ENCODE measurements around the gene NTM. TPM values are rescaled to one million over a fixed set of nuclear protein-coding genes. Genes with fewer than 3 reads are reported as not detected.
"Not testable (repeated sequence)": the region's sequence is repeated elsewhere in the genome, so short reads cannot be mapped to it uniquely, and the experiment has no call there.

The NTM gene
- polyA plus RNA-seq, 5 donors, result 14.0 to 30.1 (median 23.9) TPM

DNA sequence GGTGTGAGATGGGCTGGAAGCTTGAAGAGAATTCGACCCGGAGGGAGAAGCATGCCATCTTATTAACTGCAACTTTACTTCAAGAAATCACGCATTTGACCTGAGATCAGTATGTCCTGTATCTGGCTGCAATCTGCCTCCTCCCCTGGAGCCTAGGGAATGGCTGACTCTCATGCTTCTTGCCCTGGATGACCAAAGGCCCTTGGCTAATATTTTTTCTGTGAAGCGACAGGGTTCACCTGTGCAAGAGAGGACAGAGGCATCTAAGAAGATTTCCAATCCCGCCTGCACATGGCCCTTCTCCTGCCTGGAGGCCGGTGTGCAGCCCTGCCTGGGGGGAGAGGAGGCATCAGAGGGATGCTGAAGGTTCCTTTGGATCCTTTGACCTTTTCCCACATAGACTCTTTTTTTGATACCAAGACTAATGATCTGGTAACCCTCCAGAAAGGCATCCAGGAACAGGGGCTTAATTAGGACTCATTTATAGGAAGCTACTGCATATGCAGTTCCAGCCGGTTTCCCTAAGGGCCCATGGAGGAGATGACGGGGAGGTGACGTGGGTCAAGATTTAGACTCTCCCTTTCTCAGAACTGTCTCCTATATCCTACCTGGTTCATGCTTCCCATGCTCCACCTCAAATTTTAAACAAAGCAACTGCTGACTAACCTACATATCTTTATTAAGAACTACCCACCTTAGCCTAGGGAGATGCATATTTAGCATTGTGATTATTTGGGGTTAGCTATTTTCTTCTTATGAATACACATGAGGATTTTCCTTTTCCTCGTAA, 50.8 kb downstream of the NTM start:
- DNase-seq, result no peak

GRCh38 chr11:131422029-131422428, 51.6 kb downstream of the NTM start:
- no peak for DNase-seq

GRCh38 chr11:131422496-131422895, 52.1 kb downstream of the NTM start:
- no peak for DNase-seq

DNA sequence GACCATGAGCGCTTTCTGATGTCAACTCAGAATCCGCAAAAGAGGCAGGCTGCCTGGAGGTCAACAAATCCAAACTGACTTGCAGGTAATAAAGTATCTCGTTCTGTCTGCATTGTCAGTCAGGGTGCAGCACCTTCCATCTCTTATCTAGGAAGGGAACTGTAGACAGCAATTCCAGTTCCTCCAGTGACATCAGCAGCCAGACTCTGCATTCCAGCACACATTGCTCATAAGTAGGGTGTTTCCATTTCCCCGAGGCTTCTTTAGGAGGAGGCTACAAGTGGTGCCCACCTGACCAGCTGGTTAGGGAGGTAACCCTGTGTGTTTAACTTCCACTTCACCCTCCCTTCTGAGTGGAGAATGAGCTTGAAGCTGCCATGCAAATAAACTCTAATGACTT, 53.3 kb downstream of the NTM start:
- DNase-seq, result no peak

DNA sequence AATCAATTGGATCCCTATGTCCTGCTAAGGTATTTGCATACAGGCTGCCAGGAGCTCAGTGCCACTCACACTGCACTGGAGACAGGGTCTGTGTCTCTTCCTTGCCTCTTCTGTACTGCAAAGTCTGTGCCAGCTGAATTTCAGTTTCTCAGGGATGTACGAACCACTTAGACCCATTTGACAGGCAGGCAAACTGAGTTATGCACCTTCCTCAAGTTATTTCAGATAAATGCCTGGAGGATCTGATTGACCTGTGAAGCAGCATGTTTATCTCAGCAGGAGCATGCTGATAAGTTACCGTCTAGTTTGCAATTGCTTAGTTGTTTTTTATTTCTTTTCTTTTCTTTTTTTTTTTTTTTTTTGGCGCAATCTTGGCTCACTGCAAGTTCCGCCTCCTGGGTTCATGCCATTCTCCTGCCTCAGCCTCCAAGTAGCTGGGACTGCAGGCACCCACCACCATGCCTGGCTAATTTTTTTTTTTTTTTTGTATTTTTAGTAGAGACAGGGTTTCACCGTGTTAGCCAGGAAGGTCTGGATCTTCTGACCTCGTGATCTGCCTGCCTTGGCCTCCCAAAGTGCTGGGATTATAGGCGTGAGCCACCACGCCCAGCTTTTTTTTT, 54.0 kb downstream of the NTM start:
- DNase-seq, result not testable (repeated sequence)

DNA sequence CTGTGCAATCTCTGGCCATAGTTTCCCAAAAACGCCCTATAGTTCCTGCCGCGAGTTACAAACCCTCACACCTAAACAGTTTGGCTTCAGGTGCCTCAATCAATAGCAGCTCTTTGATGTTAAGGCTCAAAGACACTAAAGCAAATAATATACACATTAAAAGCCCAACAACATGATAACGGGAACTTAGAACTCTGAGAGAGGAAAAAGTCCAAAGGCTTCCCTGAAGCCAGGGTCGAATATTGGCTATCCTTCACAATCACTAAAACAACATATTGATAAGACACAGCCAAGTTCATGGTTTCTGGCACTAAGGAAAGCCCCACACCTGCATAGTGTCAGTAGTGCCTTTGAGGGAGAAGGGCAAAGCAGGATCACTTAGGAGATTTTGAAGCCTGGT, 54.9 kb downstream of the NTM start:
- no peak for DNase-seq

- no peak for DNase-seq
Measured at GRCh38 chr11:131428853-131429252, 58.4 kb downstream of the NTM start.

DNA sequence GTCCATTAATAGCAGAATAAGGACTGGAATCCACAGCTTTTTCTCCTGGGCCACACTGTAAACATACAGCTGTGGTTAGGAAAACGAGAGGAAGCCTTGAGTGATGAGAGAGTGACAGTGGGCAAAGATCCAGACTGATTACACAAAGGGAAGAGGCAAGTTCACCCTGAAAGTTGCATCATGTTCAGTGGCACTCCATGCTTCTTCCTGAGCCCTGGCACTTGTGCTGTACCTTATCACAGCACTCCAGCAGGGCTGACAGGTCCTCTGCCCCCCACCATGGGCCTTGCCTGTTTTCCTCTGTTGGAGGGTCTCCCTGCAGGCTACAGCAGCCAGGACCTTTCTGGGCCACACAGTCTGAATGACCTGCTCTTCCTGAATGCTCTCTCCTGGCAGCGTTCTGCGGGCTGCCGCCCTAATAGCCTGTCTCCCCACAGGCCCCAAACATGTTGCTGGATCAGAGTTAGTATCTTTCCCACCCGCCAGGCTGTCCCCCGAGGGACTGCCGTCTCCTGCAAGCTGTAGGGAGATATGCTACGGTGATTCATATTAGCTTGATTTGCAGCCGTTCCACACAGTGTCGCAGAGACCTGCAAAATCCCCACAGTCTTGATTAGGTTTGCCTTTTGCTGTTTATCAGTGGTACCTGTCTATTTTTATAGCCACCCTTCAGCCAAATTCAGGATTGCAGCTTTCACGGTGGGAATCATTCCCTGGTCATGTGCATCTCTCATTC, 60.2 kb downstream of the NTM start:
- DNase-seq, result peak; percentile 17 to 18

DNA sequence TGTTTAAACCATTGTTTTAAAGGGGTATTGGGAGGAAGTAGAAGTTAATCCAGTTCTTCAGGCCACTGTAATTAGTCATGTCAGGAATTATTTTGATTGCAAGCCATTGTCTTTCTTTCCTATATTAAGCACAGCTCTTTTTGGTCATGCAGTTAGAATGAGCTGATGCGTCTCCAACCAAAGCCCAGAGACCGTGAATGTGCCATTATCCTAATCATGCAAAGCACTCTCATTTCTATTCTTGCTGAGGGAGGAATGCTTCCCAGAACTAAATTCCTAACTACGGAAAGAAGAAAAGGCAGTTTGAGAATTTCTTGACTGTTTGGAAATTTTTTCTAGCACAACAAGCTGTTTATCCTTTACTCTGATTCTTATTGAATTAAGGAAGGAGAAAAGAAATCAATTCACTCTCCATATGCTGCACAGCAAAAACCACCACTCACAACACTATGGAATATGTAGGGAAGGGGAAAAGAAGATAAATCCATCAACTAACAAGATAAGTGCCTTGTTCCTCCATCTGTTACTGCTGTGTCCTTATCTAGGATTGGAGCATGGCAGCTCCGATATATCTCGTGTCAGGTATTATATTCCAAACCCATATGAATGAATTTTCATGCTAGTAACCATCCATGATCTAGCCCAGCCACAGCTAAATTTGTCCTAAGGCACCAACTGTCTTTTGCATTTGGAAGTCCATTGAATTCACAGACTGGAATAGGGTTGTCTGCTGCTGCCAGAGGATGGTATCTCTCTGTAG, 70.8 kb downstream of the NTM start:
- no peak for DNase-seq

DNA sequence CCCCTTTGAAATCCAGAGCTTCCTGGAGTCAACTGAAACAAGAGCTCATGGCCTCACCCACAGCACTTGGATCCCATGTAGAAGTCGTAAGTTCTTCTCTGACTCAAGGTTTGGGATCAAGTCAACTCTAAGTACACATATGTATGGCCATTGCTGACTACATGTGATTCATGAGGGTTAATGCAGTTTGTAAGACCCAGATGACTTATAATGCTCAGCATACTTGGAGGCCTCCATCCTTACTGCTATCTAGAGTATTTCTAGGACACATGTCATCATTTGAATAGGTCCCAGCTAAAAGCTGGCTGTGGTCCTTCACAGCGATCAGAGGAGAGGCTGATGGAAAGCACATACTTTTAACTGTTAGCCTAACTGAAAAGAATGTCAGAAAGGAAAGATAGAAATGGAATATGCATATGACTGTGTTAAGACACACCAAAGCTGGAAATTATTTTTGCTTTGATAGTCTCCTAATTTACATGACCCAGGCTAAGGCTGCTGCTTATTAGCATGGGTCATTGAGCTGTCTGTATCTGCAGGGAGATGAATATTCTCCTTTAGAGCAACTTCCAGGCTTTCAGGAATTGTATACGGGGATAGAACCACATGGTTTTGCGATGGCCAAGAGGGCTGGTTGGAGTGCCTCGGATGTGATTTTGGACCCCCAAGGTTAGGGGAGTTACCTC, 76.3 kb downstream of the NTM start:
- no peak for DNase-seq

- no peak for DNase-seq
Measured at GRCh38 chr11:131447277-131447815, 76.9 kb downstream of the NTM start.

- DNase-seq, result no peak
Measured at GRCh38 chr11:131447898-131448297, 77.5 kb downstream of the NTM start.

GRCh38 chr11:131449036-131450019, 78.9 kb downstream of the NTM start:
- no peak for DNase-seq

GRCh38 chr11:131454490-131454889, 84.1 kb downstream of the NTM start:
- no peak for DNase-seq

DNA sequence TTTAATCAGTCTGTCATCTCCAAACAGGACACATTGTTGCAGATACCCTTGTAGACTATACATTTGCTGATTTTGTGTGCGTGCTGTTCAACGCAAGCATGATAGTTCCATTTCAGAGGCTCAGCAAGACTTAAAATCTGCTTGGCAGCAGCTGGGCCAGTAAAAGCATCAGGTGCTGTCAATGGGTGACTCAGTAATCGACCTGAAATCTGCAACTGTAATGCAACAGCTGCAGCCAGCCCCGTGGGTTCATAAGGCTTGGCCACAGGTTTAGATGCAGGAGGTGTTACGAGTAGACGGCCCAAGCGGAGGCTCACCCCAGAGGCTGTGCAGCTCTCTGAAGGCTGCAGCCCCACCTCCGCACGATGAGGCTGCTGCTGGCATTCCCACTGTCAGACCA, 84.6 kb downstream of the NTM start:
- DNase-seq, result no peak

GRCh38 chr11:131455843-131456704, 85.7 kb downstream of the NTM start:
- DNase-seq, result no peak

DNA sequence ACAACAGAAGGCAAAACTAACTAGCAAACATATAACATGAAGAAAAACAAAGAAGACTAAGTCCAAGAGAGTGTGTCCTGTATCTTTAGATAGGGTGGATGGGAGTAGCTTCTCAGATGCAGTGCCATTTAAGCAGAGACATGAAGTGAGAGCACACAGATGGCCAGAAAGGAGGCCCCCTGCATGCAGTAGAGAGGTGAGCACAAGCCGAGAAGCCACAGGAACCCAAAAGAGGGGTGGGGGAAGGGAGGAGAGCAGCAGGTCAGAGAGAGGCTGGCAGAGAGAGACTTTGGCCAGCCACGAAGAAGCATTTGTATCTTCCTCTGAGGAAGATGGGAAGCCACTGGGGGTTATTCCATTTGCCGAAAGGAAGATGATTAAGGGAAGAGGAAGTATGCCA, 86.7 kb downstream of the NTM start:
- DNase-seq, result no peak

GRCh38 chr11:131458421-131458820, 88.0 kb downstream of the NTM start:
- no peak for DNase-seq

- DNase-seq, result no peak
Measured at GRCh38 chr11:131460931-131461330, 90.5 kb downstream of the NTM start.

All from right lung (tissue), 5 donors.